Measurements from ENCODE around the gene KRTAP25-1. TPM values are rescaled to one million over a fixed set of nuclear protein-coding genes. Genes with fewer than 3 reads are reported as not detected.

KRTAP25-1 gene
- total and polyA plus RNA-seq, 8 donors, result not detected

DNA sequence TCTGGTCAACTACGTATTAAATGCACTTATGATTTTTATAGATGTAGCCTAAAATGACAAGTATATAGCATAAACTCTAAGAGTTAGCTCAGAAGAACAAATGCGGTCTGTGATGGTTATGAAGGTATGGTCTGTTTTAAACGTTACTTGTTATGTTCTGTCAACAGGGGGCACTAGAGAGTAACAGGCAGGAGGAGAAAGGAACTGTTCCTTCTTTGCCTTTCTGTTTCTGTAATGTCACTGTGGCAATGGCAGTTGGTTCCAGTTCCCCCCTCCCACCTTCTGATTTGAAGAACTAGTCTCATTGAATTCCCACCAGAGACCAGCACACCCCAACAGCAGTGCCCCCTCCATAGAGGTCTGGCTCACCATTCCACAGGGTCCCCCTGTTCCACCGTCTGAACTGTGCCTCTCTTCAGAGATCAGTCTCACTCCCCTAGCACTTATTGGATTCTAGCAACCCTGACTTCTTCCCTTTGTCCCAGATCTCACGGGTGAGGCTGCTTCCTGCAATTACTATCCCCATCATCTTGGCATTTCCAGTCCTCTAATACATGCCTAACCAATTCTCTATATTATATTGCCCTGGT is 20.6 kb downstream of the KRTAP25-1 start:
- intact Hi-C loops (cut with DNase I; ENCODE audit: low total_unique reads), result no loop called here
- no peaks in the 10 kb centered on the region for H3K27me3 ChIP-seq
- H3K4me1 ChIP-seq, result no peaks in the 10 kb centered on the region
- DNase-seq, result no peak
- whole genome bisulfite sequencing, 5 donors, result 58 to 68% (median 65%) methylated on average over 5 of the region's 5 CpGs
- H3K9me3 ChIP-seq, result peaks cover 0 to 8% (median 1%) of the 10 kb centered on the region in 4 donors
- H3K27ac ChIP-seq, result no peak overlapping the region
- no peak overlapping the region for H3K4me3 ChIP-seq
- TF ChIP-seq POLR2AphosphoS5 (IDR thresholded peaks at IDR 0.05) (no peak), EP300 (IDR thresholded peaks at IDR 0.05) (no peak), CTCF (IDR thresholded peaks at IDR 0.05) (no peak), POLR2A (IDR thresholded peaks at IDR 0.05) (no peak)
- no peaks in the 10 kb centered on the region for H3K36me3 ChIP-seq

DNA sequence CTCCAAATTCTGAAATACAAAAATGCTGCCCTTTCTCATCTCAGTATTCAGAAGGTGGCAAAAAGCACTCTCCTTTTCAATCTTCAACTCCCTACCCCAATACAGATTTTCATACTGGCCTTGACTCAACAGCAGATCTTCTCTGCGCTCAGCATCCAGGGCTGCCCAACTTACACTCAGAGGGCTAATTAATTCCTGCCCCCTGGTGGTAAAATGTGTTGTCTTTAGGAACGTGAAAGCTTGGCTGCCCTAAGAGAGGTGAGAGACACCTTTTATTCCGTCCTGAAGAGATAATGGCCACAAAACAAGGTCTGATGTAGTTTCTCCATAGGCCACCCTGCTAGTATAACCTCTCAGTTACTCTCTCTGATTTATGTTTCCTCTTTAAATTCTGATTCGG is 31.5 kb downstream of the KRTAP25-1 start:
- TF ChIP-seq CTCF (IDR thresholded peaks at IDR 0.05) (peak in 2 of 7 experiments; percentile 5 to 16), POLR2A (IDR thresholded peaks at IDR 0.05) (no peak)
- Histone ChIP-seq H3K27ac (no peak overlapping the region), H3K4me1 (no peaks in the 10 kb centered on the region), H3K27me3 (no peaks in the 10 kb centered on the region), H3K4me3 (no peak overlapping the region), H3K9me3 (no peaks in the 10 kb centered on the region), H3K36me3 (no peaks in the 10 kb centered on the region)
- WGBS, 5 donors, result 51 to 68% (median 61%) methylated on average over 4 of the region's 4 CpGs
- peak in 1 of 2 donors; percentile 20 for DNase-seq
- intact Hi-C loops (cut with DNase I; ENCODE audit: low total_unique reads), result no loop called here

DNA sequence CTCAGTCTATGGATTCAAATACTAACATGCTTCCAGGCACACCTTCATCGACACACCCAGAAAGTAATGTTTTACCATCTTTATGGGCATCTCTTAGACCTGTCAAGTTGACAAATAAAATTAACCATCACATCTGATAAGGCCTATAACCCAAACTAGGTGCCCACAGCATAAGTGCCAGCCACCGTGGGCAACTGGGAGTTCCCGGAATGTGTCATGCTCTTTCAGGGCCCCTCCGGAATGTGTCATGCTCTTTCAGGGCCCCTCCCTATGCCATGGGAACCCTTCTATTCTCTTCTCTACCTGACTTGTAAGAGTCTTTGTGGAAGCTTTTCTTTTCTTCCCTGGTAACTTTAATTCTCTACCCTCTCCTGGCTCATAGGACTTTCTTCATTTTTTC is 33.2 kb downstream of the KRTAP25-1 start:
- 82 to 95% (median 88%) methylated on average over 4 of the region's 4 CpGs for WGBS, 5 donors
- H3K27ac ChIP-seq, result no peak overlapping the region
- no peak overlapping the region for H3K4me3 ChIP-seq
- no peaks in the 10 kb centered on the region for H3K36me3 ChIP-seq
- no peak for TF ChIP-seq EP300 (IDR thresholded peaks at IDR 0.05)
- TF ChIP-seq POLR2A (IDR thresholded peaks at IDR 0.05), result no peak
- TF ChIP-seq POLR2AphosphoS5 (IDR thresholded peaks at IDR 0.05), result no peak
- no peak for TF ChIP-seq CTCF (IDR thresholded peaks at IDR 0.05)
- H3K4me1 ChIP-seq, result no peaks in the 10 kb centered on the region
- intact Hi-C loops (cut with DNase I; ENCODE audit: low total_unique reads), result no loop called here
- no peaks in the 10 kb centered on the region for H3K9me3 ChIP-seq
- H3K27me3 ChIP-seq, result no peaks in the 10 kb centered on the region
- DNase-seq, result no peak

DNA sequence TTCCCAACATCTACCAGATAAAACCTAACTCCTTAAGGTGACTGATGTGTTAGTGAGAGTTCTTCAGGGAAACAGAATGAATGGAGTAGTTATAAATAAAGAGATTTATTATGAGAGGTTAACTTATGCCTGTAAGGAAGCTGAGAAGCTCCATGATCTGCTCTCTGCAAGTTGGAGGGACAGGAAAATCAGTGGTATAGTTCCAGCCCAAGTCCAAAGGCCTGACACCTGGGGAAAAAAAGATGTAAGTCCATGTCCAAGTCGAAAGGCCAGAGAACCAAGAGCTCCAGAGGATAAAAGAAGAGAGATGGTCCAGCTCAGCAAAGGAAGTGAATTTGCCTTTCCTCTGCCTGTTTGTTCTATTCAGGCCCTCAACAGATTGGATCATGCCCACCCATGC is 33.6 kb downstream of the KRTAP25-1 start:
- TF ChIP-seq POLR2A (IDR thresholded peaks at IDR 0.05), result no peak
- no peak for TF ChIP-seq EP300 (IDR thresholded peaks at IDR 0.05)
- TF ChIP-seq POLR2AphosphoS5 (IDR thresholded peaks at IDR 0.05), result no peak
- TF ChIP-seq CTCF (IDR thresholded peaks at IDR 0.05), result no peak
- WGBS, 5 donors, result 27 to 75% (median 40%) methylated on average over 1 of the region's 1 CpG
- Histone ChIP-seq H3K27ac (no peak overlapping the region), H3K4me3 (no peak overlapping the region), H3K9me3 (no peaks in the 10 kb centered on the region), H3K36me3 (no peaks in the 10 kb centered on the region), H3K4me1 (no peaks in the 10 kb centered on the region), H3K27me3 (no peaks in the 10 kb centered on the region)
- intact Hi-C loops (cut with DNase I; ENCODE audit: low total_unique reads), result no loop called here
- DNase-seq, result no peak

All from stomach (tissue), 9 donors.